ENCODE measurements around the gene TKTL1.

DNA sequence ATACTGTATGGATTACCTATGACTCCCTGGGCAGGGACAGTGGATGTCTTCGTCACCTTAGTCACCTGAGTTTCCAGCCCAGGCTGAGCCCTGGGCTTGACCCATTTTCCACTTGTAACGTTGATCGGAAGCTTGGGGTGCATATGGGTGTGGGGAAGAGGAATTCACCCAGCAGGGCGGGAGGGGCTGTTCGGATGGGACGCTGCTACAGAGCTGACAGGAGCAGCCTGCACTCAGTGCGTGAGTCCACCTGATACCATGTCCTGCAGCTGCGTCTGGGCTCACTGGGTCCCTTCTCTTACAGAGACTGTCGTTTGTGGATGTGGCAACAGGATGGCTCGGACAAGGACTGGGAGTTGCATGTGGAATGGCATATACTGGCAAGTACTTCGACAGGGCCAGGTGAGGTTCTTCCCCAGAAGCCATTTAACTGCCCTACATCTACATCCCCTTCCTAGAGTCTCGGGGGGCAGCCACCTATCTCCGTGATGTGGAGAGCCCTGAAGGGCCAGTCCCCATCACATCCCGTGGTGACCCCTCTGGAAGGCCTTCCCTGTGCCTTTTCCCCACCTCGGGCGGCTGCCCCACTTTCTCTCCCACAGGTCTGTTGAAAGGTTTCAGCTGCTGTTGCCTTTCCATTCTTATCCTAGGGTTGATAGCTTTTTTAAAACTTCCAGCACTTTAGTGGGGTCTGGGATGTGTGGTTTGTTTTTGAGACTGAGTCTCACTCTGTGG lies 13.6 kb downstream of the TKTL1 start:
- TF ChIP-seq, protein P1, sequence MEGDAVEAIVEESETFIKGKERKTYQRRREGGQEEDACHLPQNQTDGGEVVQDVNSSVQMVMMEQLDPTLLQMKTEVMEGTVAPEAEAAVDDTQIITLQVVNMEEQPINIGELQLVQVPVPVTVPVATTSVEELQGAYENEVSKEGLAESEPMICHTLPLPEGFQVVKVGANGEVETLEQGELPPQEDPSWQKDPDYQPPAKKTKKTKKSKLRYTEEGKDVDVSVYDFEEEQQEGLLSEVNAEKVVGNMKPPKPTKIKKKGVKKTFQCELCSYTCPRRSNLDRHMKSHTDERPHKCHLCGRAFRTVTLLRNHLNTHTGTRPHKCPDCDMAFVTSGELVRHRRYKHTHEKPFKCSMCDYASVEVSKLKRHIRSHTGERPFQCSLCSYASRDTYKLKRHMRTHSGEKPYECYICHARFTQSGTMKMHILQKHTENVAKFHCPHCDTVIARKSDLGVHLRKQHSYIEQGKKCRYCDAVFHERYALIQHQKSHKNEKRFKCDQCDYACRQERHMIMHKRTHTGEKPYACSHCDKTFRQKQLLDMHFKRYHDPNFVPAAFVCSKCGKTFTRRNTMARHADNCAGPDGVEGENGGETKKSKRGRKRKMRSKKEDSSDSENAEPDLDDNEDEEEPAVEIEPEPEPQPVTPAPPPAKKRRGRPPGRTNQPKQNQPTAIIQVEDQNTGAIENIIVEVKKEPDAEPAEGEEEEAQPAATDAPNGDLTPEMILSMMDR (optimal IDR thresholded peaks at IDR 0.05 in 1 of 3, IDR thresholded peaks at IDR 0.05 in 1 of 3, conservative IDR thresholded peaks at IDR 0.05 in 1 of 3; ENCODE audit: extremely low read depth in 1 of 3, insufficient read depth in 2 of 3, low read length in 3 of 3), result no peak
- TF ChIP-seq EZH2 (IDR thresholded peaks at IDR 0.05; ENCODE audit: low read length), result no peak
